Thyroid gland (tissue), 4 donors: ENCODE measurements around the gene SGCA. TPM values are rescaled to one million over a fixed set of nuclear protein-coding genes. Genes with fewer than 3 reads are reported as not detected.

Source experiments
- DNase-seq, 2 donors: peaks; one replicate each; pipeline ENCODE4 v3.0.0-alpha.2; 2019
- H3K27ac ChIP-seq, 3 donors: fragments of 200-600 bp; sonication (generic); 1 replicate in 2 of 3; 2 replicates in 1 of 3; pipeline ENCODE4 v1.5.1; 2016 to 2019; ENCODE audit warnings: mild to moderate bottlenecking in 1 of 3, moderate library complexity in 1 of 3
- H3K27me3 ChIP-seq: fragments of 200-600 bp; sonication (generic); one replicate; pipeline ENCODE4 v1.5.1; 2019
- H3K36me3 ChIP-seq, 2 donors: fragments of 200-600 bp; sonication (generic); one replicate each; pipeline ENCODE4 v1.5.1; 2016 to 2019
- H3K4me1 ChIP-seq, 2 donors: fragments of 200-600 bp; sonication (generic); one replicate each; pipeline ENCODE4 v1.5.1; 2017 to 2019
- H3K4me3 ChIP-seq, 3 donors: fragments of 200-600 bp; sonication (generic); replicated peaks in 1 of 3; 1 replicate in 2 of 3; 2 replicates in 1 of 3; pipeline ENCODE4 v1.5.1; 2016; ENCODE audit warnings: mild to moderate bottlenecking in 1 of 3
- H3K9me3 ChIP-seq: fragments of 200-600 bp; sonication (generic); one replicate; pipeline ENCODE4 v1.5.1; 2017
- CTCF ChIP-seq, 6 experiments: fragments of 200-600 bp in 3 of 6; fragments of 450-650 bp in 3 of 6; sonication (generic) in 3 of 6; IDR thresholded peaks; one replicate each; pipeline ENCODE4 v1.5.1; 2016 to 2019; ENCODE audit warnings: antibody characterized with exemption in 6 of 6, mild to moderate bottlenecking in 2 of 6, inconsistent platforms in 1 of 6, moderate library complexity in 1 of 6
- POLR2A ChIP-seq, 2 donors: fragments of 450-650 bp; IDR thresholded peaks; one replicate each; pipeline ENCODE4 v1.6.1; 2017; ENCODE audit warnings: antibody characterized with exemption in 2 of 2, mild to moderate bottlenecking in 2 of 2, moderate library complexity in 1 of 2
- WGBS, 2 donors: methylation state at CpG; one replicate each; pipeline ENCODE4 v1.1.5; 2017; 5-methylcytosine and 5-hydroxymethylcytosine counted together
- intact Hi-C: fragments of 100-400 bp; cut with DNase I; formaldehyde crosslinking; loops from one replicate; pipeline ENCODE4 v1.15.1; 2023
- total RNA-seq, 4 donors: library from RNA; depleted of rRNA; stranded (reverse); fragments of >200 nt; gene quantifications; one replicate each; pipeline ENCODE4 v1.2.3, GENCODE V29; 2016

The SGCA gene
- total RNA-seq, 4 donors from 2014 or later = 2.0 TPM; not detected in 3

- Histone ChIP-seq H3K27me3 (no peaks in the 10 kb centered on the region), H3K9me3 (no peaks in the 10 kb centered on the region), H3K27ac (no peak overlapping the region), H3K4me3 (no peak overlapping the region), H3K36me3 (no peaks in the 10 kb centered on the region), H3K4me1 (peaks cover 7 to 18% of the 10 kb centered on the region in 2 donors)
- 90 to 93% methylated on average over 7 of the region's 7 CpGs for WGBS, 2 donors
- TF ChIP-seq CTCF (IDR thresholded peaks at IDR 0.05) = no peak
- no peak for TF ChIP-seq POLR2A (IDR thresholded peaks at IDR 0.05)
- intact Hi-C loops = no loop called here
- no peak for DNase-seq
Measured at GRCh38 chr17:50120475-50121253, 45.1 kb upstream of the SGCA start.

- H3K4me1 ChIP-seq = peaks cover 0 to 8% of the 10 kb centered on the region in 2 donors
- intact Hi-C loops = no loop called here
- H3K36me3 ChIP-seq = no peaks in the 10 kb centered on the region
- H3K27ac ChIP-seq = no peak overlapping the region
- 81 to 98% methylated on average over 3 of the region's 3 CpGs for WGBS, 2 donors
- no peaks in the 10 kb centered on the region for H3K9me3 ChIP-seq
- no peak for DNase-seq
- H3K4me3 ChIP-seq = no peak overlapping the region
- TF ChIP-seq POLR2A (IDR thresholded peaks at IDR 0.05) = no peak
- no peak for TF ChIP-seq CTCF (IDR thresholded peaks at IDR 0.05)
- H3K27me3 ChIP-seq = no peaks in the 10 kb centered on the region
Measured at GRCh38 chr17:50122945-50123344, 42.9 kb upstream of the SGCA start.

GRCh38 chr17:50123649-50124349 is 42.0 kb upstream of the SGCA start:
- intact Hi-C loops = no loop called here
- 34 to 46% methylated on average over 8 to 12 of the region's 12 CpGs for WGBS, 2 donors

GRCh38 chr17:50125420-50125997 is 40.3 kb upstream of the SGCA start:
- no peak overlapping the region for H3K4me3 ChIP-seq
- no peaks in the 10 kb centered on the region for H3K9me3 ChIP-seq
- no peak overlapping the region for H3K27ac ChIP-seq
- DNase-seq = no peak
- H3K36me3 ChIP-seq = no peaks in the 10 kb centered on the region
- 97% methylated on average over 4 of the region's 4 CpGs for WGBS, 2 donors
- intact Hi-C loops = no loop called here
- H3K4me1 ChIP-seq = peaks cover 12 to 23% of the 10 kb centered on the region in 2 donors
- H3K27me3 ChIP-seq = peaks cover 5% of the 10 kb centered on the region
- TF ChIP-seq CTCF (IDR thresholded peaks at IDR 0.05) = no peak
- TF ChIP-seq POLR2A (IDR thresholded peaks at IDR 0.05) = no peak

More at GRCh38 chr17:50123649-50124349, 42.0 kb upstream of the SGCA start:
- no peak overlapping the region for H3K4me3 ChIP-seq
- no peaks in the 10 kb centered on the region for H3K27me3 ChIP-seq
- H3K4me1 ChIP-seq = peaks cover 0 to 8% of the 10 kb centered on the region in 2 donors
- TF ChIP-seq CTCF (IDR thresholded peaks at IDR 0.05) = no peak
- no peak for TF ChIP-seq POLR2A (IDR thresholded peaks at IDR 0.05)
- no peaks in the 10 kb centered on the region for H3K36me3 ChIP-seq
- no peak overlapping the region for H3K27ac ChIP-seq
- DNase-seq = peak; percentile 51 to 61
- H3K9me3 ChIP-seq = no peaks in the 10 kb centered on the region
